K562 (cell line): ENCODE data around the gene ZEB2.

Source experiments
- ARID2 ChIP-seq: fragments of 450-650 bp; IDR thresholded peaks from 2 replicates; pipeline ENCODE4 v1.6.1; 2017; ENCODE audit warnings: antibody characterized with exemption, mild to moderate bottlenecking
- EZH2 ChIP-seq: IDR thresholded peaks from 2 replicates; pipeline ENCODE4 v1.6.1; 2012; ENCODE audit warnings: low read depth, mild to moderate bottlenecking, inconsistent platforms, low read length, borderline replicate concordance
- FOXJ2 ChIP-seq: fragments of 200-800 bp; sonication (Bioruptor generic); IDR thresholded peaks from 2 replicates; pipeline ENCODE4 v1.6.1; 2016; ENCODE audit warnings: missing genetic modification characterization, missing compliant biosample characterization
- KLF10 ChIP-seq: fragments of 250-450 bp; sonication (Bioruptor Pico); IDR thresholded peaks from 2 replicates; pipeline ENCODE4 v1.6.1; 2021; ENCODE audit warnings: matching md5 sums
- NONO ChIP-seq, 2 experiments: fragments of 200-400 bp in 1 of 2; fragments of 450-650 bp in 1 of 2; formaldehyde crosslinking in 1 of 2; IDR thresholded peaks; 2 replicates each; pipeline ENCODE4 v1.6.1; 2017; ENCODE audit warnings: low read depth in 2 of 2, mild to moderate bottlenecking in 2 of 2, moderate library complexity in 2 of 2, low read length in 1 of 2
- RBM22 ChIP-seq: fragments of 200-400 bp; formaldehyde crosslinking; IDR thresholded peaks from 2 replicates; pipeline ENCODE4 v1.6.1; 2018; ENCODE audit warnings: low read length, low read depth; ENCODE audit not compliant: poor library complexity, severe bottlenecking
- TGIF2 ChIP-seq: sonication (generic); formaldehyde crosslinking; IDR thresholded peaks from 2 replicates; pipeline ENCODE4 v1.8.1; 2022; ENCODE audit warnings: mild to moderate bottlenecking, missing genetic modification reagents, moderate library complexity
- ZNF184 ChIP-seq: sonication (generic); formaldehyde crosslinking; IDR thresholded peaks from 2 replicates; pipeline ENCODE4 v1.5.0; 2020; ENCODE audit warnings: missing genetic modification reagents
- TF ChIP-seq, protein P1 (sequence below): sonication (generic); formaldehyde crosslinking; IDR thresholded peaks from 2 replicates; pipeline ENCODE4 v1.8.1; 2023; ENCODE audit warnings: mild to moderate bottlenecking, missing genetic modification reagents

GRCh38 chr2:144426981-144427479 is 92.9 kb downstream of the ZEB2 start:
- TF ChIP-seq FOXJ2 (tag) (no peak), NONO (IDR thresholded peaks at IDR 0.05; ENCODE audit: low read depth in 2 of 2, low read length in 1 of 2) (no peak), EZH2 (no peak), TGIF2 (CRISPR knock-in tag) (no peak), ZNF184 (CRISPR knock-in tag) (no peak), KLF10 (CRISPR knock-in tag) (no peak), RBM22 (no peak), ARID2 (no peak)
- TF ChIP-seq, protein P1, sequence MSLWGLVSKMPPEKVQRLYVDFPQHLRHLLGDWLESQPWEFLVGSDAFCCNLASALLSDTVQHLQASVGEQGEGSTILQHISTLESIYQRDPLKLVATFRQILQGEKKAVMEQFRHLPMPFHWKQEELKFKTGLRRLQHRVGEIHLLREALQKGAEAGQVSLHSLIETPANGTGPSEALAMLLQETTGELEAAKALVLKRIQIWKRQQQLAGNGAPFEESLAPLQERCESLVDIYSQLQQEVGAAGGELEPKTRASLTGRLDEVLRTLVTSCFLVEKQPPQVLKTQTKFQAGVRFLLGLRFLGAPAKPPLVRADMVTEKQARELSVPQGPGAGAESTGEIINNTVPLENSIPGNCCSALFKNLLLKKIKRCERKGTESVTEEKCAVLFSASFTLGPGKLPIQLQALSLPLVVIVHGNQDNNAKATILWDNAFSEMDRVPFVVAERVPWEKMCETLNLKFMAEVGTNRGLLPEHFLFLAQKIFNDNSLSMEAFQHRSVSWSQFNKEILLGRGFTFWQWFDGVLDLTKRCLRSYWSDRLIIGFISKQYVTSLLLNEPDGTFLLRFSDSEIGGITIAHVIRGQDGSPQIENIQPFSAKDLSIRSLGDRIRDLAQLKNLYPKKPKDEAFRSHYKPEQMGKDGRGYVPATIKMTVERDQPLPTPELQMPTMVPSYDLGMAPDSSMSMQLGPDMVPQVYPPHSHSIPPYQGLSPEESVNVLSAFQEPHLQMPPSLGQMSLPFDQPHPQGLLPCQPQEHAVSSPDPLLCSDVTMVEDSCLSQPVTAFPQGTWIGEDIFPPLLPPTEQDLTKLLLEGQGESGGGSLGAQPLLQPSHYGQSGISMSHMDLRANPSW (CRISPR knock-in tag), result no peak
